ENCODE measurements around the gene SLAMF7.

DNA sequence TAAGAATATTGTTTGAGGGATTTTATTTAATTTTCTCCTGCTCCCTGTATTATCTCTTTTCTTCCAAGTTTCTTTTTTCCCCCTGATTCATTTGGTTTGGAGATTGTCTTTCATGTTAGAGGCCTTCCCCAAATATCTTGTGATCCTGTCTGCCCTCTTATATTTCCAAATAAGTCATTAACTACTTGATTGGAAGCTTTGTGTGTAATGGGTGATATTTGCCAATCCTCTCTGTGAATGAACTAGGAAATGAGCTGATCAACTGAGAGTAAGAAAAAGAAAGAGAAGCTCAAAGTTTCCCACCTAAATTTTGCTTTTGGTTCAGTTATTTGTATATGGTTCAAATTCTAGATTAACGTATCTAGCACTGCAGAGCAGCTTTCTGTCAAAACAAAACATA is 33.3 kb downstream of the SLAMF7 start:
- TF ChIP-seq CTCF (IDR thresholded peaks at IDR 0.05) (no peak), EZH2 (IDR thresholded peaks at IDR 0.05; ENCODE audit: borderline replicate concordance, insufficient read depth, low read depth, low read length, poor library complexity, severe bottlenecking) (no peak)

Data from B cell (primary cell).